Ishikawa (cell line): ENCODE data around the gene UGT3A1.

ENCODE experiments used
- EP300 ChIP-seq: IDR thresholded peaks from 2 replicates; pipeline ENCODE4 v1.6.1; 2012; ENCODE audit warnings: borderline replicate concordance
- TAF1 ChIP-seq: IDR thresholded peaks from 2 replicates; pipeline ENCODE4 v1.6.1; 2012; ENCODE audit warnings: low read depth, mild to moderate bottlenecking
- TEAD4 ChIP-seq: IDR thresholded peaks from 2 replicates; pipeline ENCODE4 v1.6.1; 2012

DNA sequence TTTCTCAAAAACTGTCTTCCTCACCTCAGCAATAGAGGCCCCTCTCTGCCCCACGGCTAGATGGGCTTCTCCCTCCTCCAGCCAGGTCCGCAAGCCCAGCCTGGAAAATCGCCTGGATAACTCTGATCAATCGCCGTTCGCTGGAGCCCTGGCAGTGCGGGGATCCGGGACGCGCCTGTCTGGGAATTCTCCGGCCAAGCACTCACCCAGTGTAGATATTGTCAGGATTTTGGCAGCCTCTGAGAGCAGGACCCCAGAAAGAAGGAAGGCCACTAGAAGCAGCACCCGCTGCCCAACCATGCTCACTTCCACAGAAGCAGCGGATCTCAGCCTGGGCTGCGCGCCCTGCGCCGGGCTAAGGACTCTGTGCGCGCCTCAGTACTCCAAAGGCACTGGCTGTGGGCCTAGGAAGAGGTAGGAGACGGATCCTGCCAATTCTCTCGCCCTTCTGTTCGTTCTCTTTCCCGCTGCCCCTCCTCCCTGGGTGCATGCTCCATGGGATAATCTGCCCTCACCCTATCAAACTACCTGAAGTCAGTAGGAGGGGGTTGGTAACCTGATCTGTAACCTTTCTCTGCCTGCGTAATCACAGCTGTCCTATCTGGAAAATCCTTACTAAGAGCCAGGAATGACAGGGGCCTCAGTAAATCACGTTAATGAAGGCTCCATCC is at the start of gene UGT3A1:
- TF ChIP-seq EP300 (no peak), TEAD4 (no peak), TAF1 (no peak)
